HG02938 (cell line): ENCODE results near the gene RARG.

Experiments used
- ATAC-seq: cut with Tn5 transposase; IDR thresholded peaks from one replicate; pipeline ENCODE4 v1.9.1; 2021; ENCODE audit warnings: mild to moderate bottlenecking, moderate library complexity; ENCODE audit not compliant: unreplicated experiment

Gene RARG

GRCh38 chr12:53245286-53245685, 13.3 kb upstream of the RARG start:
- no peak for ATAC-seq

- no peak for ATAC-seq
Measured at GRCh38 chr12:53244337-53244736, 12.3 kb upstream of the RARG start.

- no peak for ATAC-seq
Measured at GRCh38 chr12:53241623-53242412, 9.8 kb upstream of the RARG start.

GRCh38 chr12:53239643-53240258, 7.7 kb upstream of the RARG start:
- no peak for ATAC-seq

GRCh38 chr12:53236443-53237111, 4.6 kb upstream of the RARG start:
- ATAC-seq: no peak

- no peak for ATAC-seq
Measured at GRCh38 chr12:53235742-53236442, 3.9 kb upstream of the RARG start.

GRCh38 chr12:53235164-53235563, 3.2 kb upstream of the RARG start:
- ATAC-seq: no peak

GRCh38 chr12:53234271-53234914, 2.4 kb upstream of the RARG start:
- ATAC-seq: no peak

- ATAC-seq: no peak
Measured at GRCh38 chr12:53233671-53234121, 1.7 kb upstream of the RARG start.

- ATAC-seq: no peak
Measured at GRCh38 chr12:53232646-53233461, 845 bp upstream of the RARG start.

GRCh38 chr12:53231671-53231920, 413 bp downstream of the RARG start:
- no peak for ATAC-seq

- ATAC-seq: no peak
Measured at GRCh38 chr12:53230108-53230845, 1.7 kb downstream of the RARG start.

- ATAC-seq: no peak
Measured at GRCh38 chr12:53229454-53229853, 2.6 kb downstream of the RARG start.

GRCh38 chr12:53227836-53228235, 4.2 kb downstream of the RARG start:
- ATAC-seq: no peak

- no peak for ATAC-seq
Measured at GRCh38 chr12:53227341-53227740, 4.7 kb downstream of the RARG start.

GRCh38 chr12:53226815-53227214, 5.2 kb downstream of the RARG start:
- ATAC-seq: no peak

GRCh38 chr12:53225635-53226424, 6.2 kb downstream of the RARG start:
- no peak for ATAC-seq

GRCh38 chr12:53224897-53225634, 6.9 kb downstream of the RARG start:
- no peak for ATAC-seq
